HepG2 (cell line): ENCODE measurements around the gene AGAP3. TPM values are rescaled to one million over a fixed set of nuclear protein-coding genes. Genes with fewer than 3 reads are reported as not detected.

Experiments used
- ASH2L ChIP-seq: fragments of 300-600, 200-600 bp; sonication (generic); IDR thresholded peaks from 2 replicates; pipeline ENCODE4 v1.7.0; 2017; ENCODE audit warnings: low read depth, mild to moderate bottlenecking, moderate library complexity, mixed read lengths, low read length; ENCODE audit not compliant: insufficient read length
- BORCS8-MEF2B ChIP-seq: sonication (generic); formaldehyde crosslinking; IDR thresholded peaks from 2 replicates; pipeline ENCODE4 v1.8.0; 2022; ENCODE audit warnings: mild to moderate bottlenecking, missing genetic modification reagents
- GABPA ChIP-seq, 2 experiments: IDR thresholded peaks; 2 replicates each; pipeline ENCODE4 v1.6.1; 2011 to 2016; ENCODE audit warnings: low read depth in 2 of 2, low read length in 1 of 2, missing biosample characterization in 1 of 2, missing genetic modification characterization in 1 of 2
- GRHL1 ChIP-seq: sonication (generic); formaldehyde crosslinking; conservative IDR thresholded peaks from 2 replicates; pipeline ENCODE4 v1.8.0; 2022; ENCODE audit warnings: missing genetic modification reagents
- KLF6 ChIP-seq: IDR thresholded peaks from 2 replicates; pipeline ENCODE4 v1.8.0; 2016; ENCODE audit warnings: missing biosample characterization, missing genetic modification reagents
- TIGD3 ChIP-seq: sonication (generic); formaldehyde crosslinking; IDR thresholded peaks from 2 replicates; pipeline ENCODE4 v1.5.1; 2020; ENCODE audit warnings: mild to moderate bottlenecking, missing genetic modification reagents, borderline replicate concordance
- USF2 ChIP-seq, 2 experiments: sonication (generic) in 1 of 2; formaldehyde crosslinking in 1 of 2; IDR thresholded peaks; 2 replicates each; pipeline versions ENCODE4 v1.5.1 to v1.6.1; 2011 to 2020; ENCODE audit warnings: borderline replicate concordance in 1 of 2, low read depth in 1 of 2, low read length in 1 of 2, mild to moderate bottlenecking in 1 of 2, missing genetic modification reagents in 1 of 2, moderate library complexity in 1 of 2
- ZNF615 ChIP-seq: sonication (generic); formaldehyde crosslinking; IDR thresholded peaks from 2 replicates; pipeline ENCODE4 v1.5.0; 2020; ENCODE audit warnings: mild to moderate bottlenecking, missing genetic modification reagents, borderline replicate concordance
- ZNF709 ChIP-seq: sonication (generic); formaldehyde crosslinking; IDR thresholded peaks from 2 replicates; pipeline ENCODE4 v1.5.0; 2020; ENCODE audit warnings: mild to moderate bottlenecking, missing genetic modification reagents
- ZNF720 ChIP-seq: sonication (generic); formaldehyde crosslinking; IDR thresholded peaks from 2 replicates; pipeline ENCODE4 v1.4.0; 2020; ENCODE audit warnings: missing genetic modification reagents
- ZNF773 ChIP-seq: sonication (generic); formaldehyde crosslinking; IDR thresholded peaks from 2 replicates; pipeline ENCODE4 v1.4.0; 2020; ENCODE audit warnings: missing genetic modification reagents, borderline replicate concordance
- ZNF792 ChIP-seq: IDR thresholded peaks from 2 replicates; pipeline ENCODE4 v1.6.1; 2016
- polyA plus RNA-seq, 8 experiments: library from polyadenylated mRNA; depleted of rRNA in 3 of 8; stranded (reverse) in 7 of 8; unstranded in 1 of 8; fragments of >200 nt; fragmentation: Illumina TruSeq in 4 of 8; extraction: Trizol in 4 of 8; gene quantifications; 2 replicates each; pipeline versions ENCODE4 v1.2.1 to v1.2.3, GENCODE V29; 2011 to 2016; ENCODE audit warnings: low read depth in 4 of 8, missing spikeins in 1 of 8, mixed read lengths in 1 of 8; ENCODE audit not compliant: insufficient read depth in 1 of 8
- total RNA-seq, 5 experiments: library from RNA; depleted of rRNA; stranded (reverse); fragments of >200 nt; fragmentation: Illumina TruSeq; extraction: Trizol; gene quantifications; 2 replicates each; pipeline ENCODE4 v1.2.3, GENCODE V29; 2016; ENCODE audit warnings: low read depth in 1 of 5
- TF ChIP-seq, protein P1 (sequence below): sonication (generic); formaldehyde crosslinking; IDR thresholded peaks from 2 replicates; pipeline ENCODE4 v1.9.0; 2021; ENCODE audit warnings: missing genetic modification reagents, borderline replicate concordance
- TF ChIP-seq, protein P2 (sequence below): sonication (generic); formaldehyde crosslinking; IDR thresholded peaks from 2 replicates; pipeline ENCODE4 v1.8.1; 2023; ENCODE audit warnings: missing genetic modification reagents, mild to moderate bottlenecking, borderline replicate concordance
- TF ChIP-seq, protein P3 (sequence below): sonication (generic); formaldehyde crosslinking; conservative IDR thresholded peaks from 2 replicates; pipeline ENCODE4 v1.4.0; 2020; ENCODE audit warnings: mild to moderate bottlenecking, missing genetic modification reagents, moderate library complexity

AGAP3 gene
- total and polyA plus RNA-seq, 2 of the 13 experiments (the other 11 are each of a cell fraction or from before 2014, with no cell fraction given), result 31.3 to 61.4 TPM

DNA sequence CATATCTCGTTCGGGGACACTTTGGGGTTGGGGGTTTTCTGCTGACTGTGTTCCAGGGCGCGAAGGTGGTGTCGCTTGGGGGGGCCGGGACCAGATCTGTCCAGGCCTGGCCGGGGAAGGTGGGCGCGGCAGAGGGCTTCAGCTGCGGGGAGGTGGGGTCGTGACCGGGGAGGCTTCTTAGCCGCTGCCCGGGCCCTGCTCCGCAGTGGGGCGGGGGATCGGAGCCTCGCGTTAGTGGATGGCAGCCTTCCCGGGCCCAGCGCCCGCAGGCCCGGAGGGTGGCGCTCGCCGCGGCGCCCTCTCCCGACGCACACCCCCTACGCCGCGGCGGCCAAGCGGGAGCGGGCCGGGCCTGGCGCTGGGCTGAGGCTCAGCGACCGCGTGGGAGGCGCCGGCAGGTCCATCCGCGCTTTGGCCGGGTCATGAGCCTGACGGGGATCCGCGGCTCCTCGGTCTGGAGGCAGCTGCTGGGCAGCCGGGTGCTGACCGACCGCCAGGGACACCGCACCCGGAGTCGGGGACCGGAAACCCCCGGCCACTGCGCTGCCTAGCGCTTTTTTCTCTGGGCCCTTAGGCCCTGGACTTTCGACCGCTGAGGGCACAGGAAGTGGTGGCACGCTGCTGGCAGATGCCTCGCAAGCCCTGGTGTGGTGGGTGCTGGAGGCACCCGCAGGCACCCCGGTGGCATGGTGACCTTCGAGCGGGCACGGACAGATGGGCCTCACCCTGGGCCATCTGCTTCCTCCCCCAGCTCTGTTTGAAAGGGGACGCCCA, 1.2 kb downstream of the AGAP3 start (continued):
- TF ChIP-seq GRHL1 (CRISPR knock-in tag), result no peak
- peak; percentile 55 for TF ChIP-seq ASH2L
- no peak for TF ChIP-seq TIGD3
- TF ChIP-seq, protein P1, sequence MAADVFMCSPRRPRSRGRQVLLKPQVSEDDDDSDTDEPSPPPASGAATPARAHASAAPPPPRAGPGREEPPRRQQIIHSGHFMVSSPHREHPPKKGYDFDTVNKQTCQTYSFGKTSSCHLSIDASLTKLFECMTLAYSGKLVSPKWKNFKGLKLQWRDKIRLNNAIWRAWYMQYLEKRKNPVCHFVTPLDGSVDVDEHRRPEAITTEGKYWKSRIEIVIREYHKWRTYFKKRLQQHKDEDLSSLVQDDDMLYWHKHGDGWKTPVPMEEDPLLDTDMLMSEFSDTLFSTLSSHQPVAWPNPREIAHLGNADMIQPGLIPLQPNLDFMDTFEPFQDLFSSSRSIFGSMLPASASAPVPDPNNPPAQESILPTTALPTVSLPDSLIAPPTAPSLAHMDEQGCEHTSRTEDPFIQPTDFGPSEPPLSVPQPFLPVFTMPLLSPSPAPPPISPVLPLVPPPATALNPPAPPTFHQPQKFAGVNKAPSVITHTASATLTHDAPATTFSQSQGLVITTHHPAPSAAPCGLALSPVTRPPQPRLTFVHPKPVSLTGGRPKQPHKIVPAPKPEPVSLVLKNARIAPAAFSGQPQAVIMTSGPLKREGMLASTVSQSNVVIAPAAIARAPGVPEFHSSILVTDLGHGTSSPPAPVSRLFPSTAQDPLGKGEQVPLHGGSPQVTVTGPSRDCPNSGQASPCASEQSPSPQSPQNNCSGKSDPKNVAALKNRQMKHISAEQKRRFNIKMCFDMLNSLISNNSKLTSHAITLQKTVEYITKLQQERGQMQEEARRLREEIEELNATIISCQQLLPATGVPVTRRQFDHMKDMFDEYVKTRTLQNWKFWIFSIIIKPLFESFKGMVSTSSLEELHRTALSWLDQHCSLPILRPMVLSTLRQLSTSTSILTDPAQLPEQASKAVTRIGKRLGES (CRISPR knock-in tag), result no peak
- no peak for TF ChIP-seq BORCS8-MEF2B
- TF ChIP-seq ZNF720 (CRISPR knock-in tag), result no peak
- no peak; the same call in 1 of the 2 replicates for TF ChIP-seq ZNF792 (CRISPR knock-in tag)
- TF ChIP-seq ZNF709 (CRISPR knock-in tag), result peak; percentile 91
- no peak for TF ChIP-seq ZNF773
- no peak for TF ChIP-seq GABPA (IDR thresholded peaks at IDR 0.05; ENCODE audit: low read depth, low read length)
- peak; percentile 51 for TF ChIP-seq GABPA (CRISPR knock-in tag; IDR thresholded peaks at IDR 0.05; ENCODE audit: low read depth)
- no peak for TF ChIP-seq ZNF615
- no peak for TF ChIP-seq KLF6
- TF ChIP-seq USF2 (IDR thresholded peaks at IDR 0.05; ENCODE audit: low read depth, low read length), result no peak
- no peak for TF ChIP-seq USF2 (CRISPR knock-in tag; IDR thresholded peaks at IDR 0.05; ENCODE audit: borderline replicate concordance)
- TF ChIP-seq, protein P2, sequence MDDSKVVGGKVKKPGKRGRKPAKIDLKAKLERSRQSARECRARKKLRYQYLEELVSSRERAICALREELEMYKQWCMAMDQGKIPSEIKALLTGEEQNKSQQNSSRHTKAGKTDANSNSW (CRISPR knock-in tag), result no peak
- TF ChIP-seq, protein P3, sequence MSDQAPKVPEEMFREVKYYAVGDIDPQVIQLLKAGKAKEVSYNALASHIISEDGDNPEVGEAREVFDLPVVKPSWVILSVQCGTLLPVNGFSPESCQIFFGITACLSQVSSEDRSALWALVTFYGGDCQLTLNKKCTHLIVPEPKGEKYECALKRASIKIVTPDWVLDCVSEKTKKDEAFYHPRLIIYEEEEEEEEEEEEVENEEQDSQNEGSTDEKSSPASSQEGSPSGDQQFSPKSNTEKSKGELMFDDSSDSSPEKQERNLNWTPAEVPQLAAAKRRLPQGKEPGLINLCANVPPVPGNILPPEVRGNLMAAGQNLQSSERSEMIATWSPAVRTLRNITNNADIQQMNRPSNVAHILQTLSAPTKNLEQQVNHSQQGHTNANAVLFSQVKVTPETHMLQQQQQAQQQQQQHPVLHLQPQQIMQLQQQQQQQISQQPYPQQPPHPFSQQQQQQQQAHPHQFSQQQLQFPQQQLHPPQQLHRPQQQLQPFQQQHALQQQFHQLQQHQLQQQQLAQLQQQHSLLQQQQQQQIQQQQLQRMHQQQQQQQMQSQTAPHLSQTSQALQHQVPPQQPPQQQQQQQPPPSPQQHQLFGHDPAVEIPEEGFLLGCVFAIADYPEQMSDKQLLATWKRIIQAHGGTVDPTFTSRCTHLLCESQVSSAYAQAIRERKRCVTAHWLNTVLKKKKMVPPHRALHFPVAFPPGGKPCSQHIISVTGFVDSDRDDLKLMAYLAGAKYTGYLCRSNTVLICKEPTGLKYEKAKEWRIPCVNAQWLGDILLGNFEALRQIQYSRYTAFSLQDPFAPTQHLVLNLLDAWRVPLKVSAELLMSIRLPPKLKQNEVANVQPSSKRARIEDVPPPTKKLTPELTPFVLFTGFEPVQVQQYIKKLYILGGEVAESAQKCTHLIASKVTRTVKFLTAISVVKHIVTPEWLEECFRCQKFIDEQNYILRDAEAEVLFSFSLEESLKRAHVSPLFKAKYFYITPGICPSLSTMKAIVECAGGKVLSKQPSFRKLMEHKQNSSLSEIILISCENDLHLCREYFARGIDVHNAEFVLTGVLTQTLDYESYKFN (CRISPR knock-in tag), result no peak
